GM18498 (cell line): ENCODE measurements around the gene TJP3.

Source experiments
- ATAC-seq: cut with Tn5 transposase; IDR thresholded peaks from one replicate; pipeline ENCODE4 v1.9.1; 2021; ENCODE audit warnings: mild to moderate bottlenecking, moderate library complexity; ENCODE audit not compliant: unreplicated experiment

TJP3 gene

GRCh38 chr19:3767050-3767449, 58.9 kb downstream of the TJP3 start:
- no peak for ATAC-seq

GRCh38 chr19:3768015-3768747, 60.0 kb downstream of the TJP3 start:
- no peak for ATAC-seq

DNA sequence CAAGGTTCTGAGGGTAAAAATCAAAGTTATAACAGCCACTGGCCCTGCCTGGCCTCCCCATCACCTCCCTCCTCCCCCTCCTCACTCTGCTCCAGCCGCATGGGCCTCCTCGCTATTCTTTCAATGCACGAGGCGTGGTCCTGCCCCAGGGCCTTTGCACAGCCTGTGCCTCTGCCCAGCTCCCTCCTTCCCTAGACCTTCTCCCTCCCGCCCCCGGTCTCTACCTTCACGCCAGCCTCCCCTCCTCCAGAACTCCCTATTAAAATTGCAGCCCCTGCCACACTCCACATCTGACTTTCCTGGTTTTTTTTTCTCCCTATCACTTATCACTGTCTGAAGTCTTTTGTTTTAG, 60.5 kb downstream of the TJP3 start:
- no peak for ATAC-seq

DNA sequence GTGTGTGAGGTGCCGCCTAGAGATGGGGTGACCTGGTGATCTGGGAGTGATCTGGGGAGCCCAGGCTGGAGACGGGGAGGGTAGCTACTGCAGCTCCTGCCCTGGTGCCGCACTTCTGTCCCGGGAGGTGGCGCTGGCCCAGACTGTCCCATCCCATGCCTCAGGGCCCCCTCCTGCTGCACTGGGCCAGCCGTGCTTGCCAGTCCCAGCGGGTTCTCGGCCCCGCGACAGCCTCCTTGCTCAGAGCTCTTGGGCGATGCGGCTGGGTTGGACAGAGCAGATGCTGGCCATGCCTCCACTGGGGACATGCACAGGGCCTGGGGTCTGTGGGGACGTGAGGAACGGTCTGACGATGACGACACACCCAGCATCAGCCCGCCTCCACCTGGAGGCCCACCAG, 61.3 kb downstream of the TJP3 start:
- no peak for ATAC-seq

- no peak for ATAC-seq
These were observed 62.2 kb downstream of the TJP3 start for GRCh38 chr19:3770136-3770999.

- no peak for ATAC-seq
These were observed 63.1 kb downstream of the TJP3 start for GRCh38 chr19:3771000-3771905.

GRCh38 chr19:3771906-3772455, 63.8 kb downstream of the TJP3 start, which contains the start of gene RAX2:
Gene RAX2 (minus strand): TSS chr19:3772228. CDS start chr19:3771742, 486 bp downstream.
- no peak for ATAC-seq

DNA sequence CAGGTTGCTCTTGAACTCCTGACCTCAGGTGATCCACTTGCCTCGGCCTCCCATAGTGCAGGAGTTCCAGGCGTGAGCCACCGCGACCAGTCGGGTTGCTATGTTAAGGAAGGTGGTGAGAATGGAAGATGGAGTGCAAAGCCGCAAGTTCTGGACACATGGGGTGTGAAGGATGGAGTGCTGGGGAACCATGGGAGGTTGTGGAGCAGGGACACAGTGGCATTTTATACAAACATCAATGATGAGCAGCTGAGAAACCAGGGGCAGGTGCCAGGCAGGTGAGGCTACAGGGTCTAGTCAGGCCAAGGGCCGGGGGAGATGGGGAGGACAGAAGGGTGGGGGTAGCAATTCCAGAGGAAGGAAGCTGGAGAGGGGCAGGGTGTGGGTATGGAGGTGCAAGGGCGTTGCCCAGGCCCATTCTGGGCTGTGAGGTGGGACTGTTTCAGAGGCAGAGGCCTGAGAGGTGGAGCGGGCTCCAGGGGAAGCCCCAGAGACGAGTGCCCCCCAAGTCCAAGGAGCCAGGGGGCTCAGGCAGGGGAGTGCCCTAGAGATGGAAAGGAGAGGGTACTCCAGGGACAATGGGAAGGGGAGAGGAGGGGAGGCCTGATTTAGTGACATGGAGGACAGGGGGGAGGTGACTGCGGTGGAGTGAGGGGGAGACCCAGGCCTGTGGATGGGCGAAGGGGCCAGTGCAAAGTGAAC, 65.8 kb downstream of the TJP3 start:
- no peak for ATAC-seq

GRCh38 chr19:3774621-3775373, 66.6 kb downstream of the TJP3 start:
- ATAC-seq = no peak

DNA sequence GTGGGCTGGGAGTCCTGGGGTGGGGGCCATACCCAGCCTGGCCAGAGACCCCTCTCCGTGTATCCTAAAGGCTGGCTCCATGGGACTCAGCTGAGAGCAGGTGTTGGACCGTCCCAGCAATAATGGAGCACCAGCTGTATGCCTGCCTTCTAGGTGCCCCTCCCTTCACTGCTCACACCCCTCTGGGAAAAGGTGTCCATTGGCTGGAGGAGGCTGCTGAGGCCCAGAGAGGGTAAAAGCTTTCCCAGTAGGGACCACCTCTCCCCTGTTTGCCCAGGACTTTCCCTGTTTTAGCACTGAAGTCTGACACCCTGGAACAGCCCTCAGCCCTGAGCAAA, 67.2 kb downstream of the TJP3 start:
- ATAC-seq = no peak

- no peak for ATAC-seq
These were observed 67.6 kb downstream of the TJP3 start for GRCh38 chr19:3775831-3776230.

DNA sequence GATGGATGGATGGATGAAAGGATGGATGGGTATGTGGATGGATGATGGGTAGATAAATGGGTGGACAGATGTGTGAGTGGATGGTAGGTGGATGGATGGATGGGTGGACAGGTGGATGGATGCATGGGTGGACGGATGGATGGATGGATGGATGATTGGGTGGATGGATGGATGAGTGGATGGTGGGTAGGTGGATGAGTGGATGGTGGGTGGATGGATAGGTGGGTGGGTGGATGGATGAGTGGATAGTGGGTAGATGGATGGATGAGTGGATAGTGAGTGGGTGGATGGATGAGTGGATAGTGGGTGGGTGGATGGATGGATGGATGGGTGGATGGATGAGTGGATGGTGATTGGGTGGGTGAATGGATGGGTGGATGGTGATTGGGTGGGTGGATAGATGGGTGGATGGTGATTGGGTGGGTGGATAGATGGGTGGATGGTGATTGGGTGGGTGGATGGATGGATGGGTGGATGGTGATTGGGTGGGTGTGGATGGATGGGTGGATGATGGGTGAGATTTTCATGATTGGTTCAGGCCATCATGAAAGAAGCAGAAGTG, 68.4 kb downstream of the TJP3 start:
- ATAC-seq = no peak

DNA sequence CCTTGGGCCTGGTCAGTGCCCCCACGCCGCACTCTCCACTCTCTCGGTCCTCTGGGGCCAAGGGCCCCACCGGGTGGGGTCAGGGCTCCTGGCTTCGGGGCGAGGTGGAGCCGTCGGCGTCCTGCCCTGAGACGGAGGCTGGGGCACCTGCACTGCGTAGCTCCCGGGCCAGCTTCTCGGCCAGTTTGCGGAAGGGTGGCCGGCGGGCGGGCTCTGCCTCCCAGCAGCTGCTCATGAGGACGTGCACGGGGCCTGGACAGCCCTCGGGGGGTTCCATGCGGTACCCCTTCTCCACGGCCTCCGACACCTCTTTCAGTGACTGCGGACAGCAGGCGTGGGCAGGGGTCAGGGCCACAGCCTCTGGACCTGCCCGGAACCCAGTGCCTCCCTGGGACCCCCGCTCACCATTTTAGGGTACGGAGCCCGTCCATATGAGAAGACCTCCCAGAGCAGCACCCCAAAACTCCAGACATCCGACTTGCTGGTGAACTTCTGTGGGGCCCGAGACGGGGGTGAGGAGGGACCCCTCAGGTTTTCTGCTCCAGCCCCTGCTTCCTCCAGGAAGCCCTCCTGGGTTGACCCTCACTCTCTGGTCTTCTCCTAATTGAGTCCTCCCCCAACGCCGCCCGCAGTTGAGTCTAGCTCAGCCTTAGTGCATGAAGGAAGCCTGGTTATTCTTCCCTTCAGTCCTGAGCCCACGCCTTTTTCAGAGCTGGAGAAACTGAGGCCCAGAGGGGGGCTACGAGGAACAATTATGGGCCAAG, 70.1 kb downstream of the TJP3 start:
- ATAC-seq = no peak

DNA sequence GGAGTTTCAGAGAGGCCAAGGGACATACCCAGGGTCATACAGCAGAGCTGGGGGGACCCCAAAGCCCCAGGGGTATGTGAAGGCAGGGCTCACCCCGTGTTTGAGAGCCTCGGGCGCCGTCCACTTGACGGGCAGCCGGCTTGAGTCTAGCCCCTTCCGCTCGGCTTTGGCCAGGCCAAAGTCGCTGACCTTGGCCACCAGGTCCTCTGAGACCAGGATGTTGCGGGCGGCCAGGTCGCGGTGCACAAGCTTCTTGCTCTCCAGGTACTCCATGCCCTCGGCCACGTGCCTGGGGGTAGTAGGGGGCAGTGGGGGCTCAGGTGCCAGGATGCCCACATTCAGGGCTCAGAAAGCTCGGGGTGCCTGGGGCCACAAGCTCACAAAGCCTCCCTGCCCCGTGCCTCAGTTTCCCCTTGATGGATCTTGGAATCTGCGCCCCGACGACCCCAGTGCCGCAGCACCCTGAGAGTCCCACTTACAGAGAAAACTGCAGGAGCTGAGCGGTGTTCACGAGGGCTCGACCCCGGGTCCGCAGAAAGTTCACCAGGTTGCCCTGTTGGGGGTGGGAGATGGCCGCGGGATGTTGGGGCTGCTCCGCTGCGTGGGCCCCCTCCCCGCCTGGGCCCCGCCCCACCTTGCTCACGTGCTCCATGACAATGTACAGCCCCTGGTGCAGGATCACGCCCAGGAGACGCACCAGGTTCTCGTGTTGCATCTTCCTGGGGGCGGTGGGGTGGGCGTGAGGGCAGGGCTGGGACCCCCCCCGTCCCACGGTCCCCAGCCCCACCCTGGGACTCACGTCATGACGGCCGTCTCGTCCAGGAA, 70.9 kb downstream of the TJP3 start:
- ATAC-seq = no peak

GRCh38 chr19:3780786-3781304, 72.7 kb downstream of the TJP3 start:
- ATAC-seq = no peak

- ATAC-seq = no peak
These were observed 73.4 kb downstream of the TJP3 start for GRCh38 chr19:3781603-3782002.

DNA sequence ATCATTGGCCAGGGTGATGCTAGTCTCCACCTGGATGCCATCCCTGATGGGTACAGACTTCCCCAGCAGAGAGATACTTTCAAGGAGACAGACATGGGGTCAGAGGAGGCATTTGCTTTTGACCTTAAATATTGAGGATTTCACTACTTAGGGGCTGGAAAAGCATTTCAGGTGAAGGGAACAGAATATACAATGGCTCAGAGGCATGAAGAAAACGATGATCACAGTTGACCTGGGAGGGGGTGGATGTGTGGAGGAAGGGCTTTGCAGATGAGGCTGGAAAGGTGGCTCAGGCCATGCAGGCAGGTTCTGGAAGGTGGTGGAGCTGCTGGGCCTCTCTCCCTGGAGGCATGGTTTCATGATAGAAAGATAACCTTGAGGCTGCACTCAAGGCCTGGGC, 74.1 kb downstream of the TJP3 start:
- no peak for ATAC-seq

GRCh38 chr19:3782903-3783302, 74.7 kb downstream of the TJP3 start:
- ATAC-seq = no peak
